DND-41 (cell line): ENCODE data around the gene NRXN2.

Experiments
- ATAC-seq: fragments of 200-7000 bp; cut with Tn5 transposase; 3 replicates; pipeline ENCODE4 v1.9.1; 2021; ENCODE audit warnings: low read depth; ENCODE audit not compliant: insufficient read depth
- DNase-seq: peaks from one replicate; pipeline ENCODE4 v3.0.0-alpha.2; 2020
- H2AFZ ChIP-seq: 2 replicates; pipeline ENCODE4 v1.6.0; 2012; ENCODE audit warnings: low read depth, low read length
- H3K27ac ChIP-seq: 2 replicates; pipeline ENCODE4 v1.5.1; 2012; ENCODE audit warnings: low read length, inconsistent platforms
- H3K27me3 ChIP-seq: fragments of 200-600 bp; sonication (generic); 2 replicates; pipeline ENCODE4 v1.6.0; 2012; ENCODE audit warnings: low read length, mild to moderate bottlenecking, inconsistent platforms; ENCODE audit not compliant: insufficient read depth, poor library complexity
- H3K36me3 ChIP-seq: 2 replicates; pipeline ENCODE4 v1.5.1; 2012; ENCODE audit warnings: low read length, inconsistent platforms; ENCODE audit not compliant: insufficient read depth
- H3K4me1 ChIP-seq: 2 replicates; pipeline ENCODE4 v1.5.1; 2012; ENCODE audit warnings: mild to moderate bottlenecking, low read length; ENCODE audit not compliant: insufficient read depth
- H3K4me2 ChIP-seq: 2 replicates; pipeline ENCODE4 v1.6.0; 2012; ENCODE audit warnings: mild to moderate bottlenecking, moderate library complexity, low read length, inconsistent platforms; ENCODE audit not compliant: insufficient read depth
- H3K4me3 ChIP-seq, 2 experiments: fragments of 200-600 bp in 1 of 2; shearing (Covaris generic) in 1 of 2; 2 replicates each; pipeline ENCODE4 v1.5.1; 2012 to 2016; ENCODE audit warnings: inconsistent platforms in 2 of 2, low read length in 2 of 2, mild to moderate bottlenecking in 2 of 2, low read depth in 1 of 2, moderate library complexity in 1 of 2
- H3K79me2 ChIP-seq: 2 replicates; pipeline ENCODE4 v1.6.0; 2012; ENCODE audit warnings: low read length, inconsistent platforms; ENCODE audit not compliant: insufficient read depth
- H3K9ac ChIP-seq: 2 replicates; pipeline ENCODE4 v1.6.0; 2012; ENCODE audit warnings: low read depth, mild to moderate bottlenecking, inconsistent platforms, low read length, moderate library complexity
- H3K9me3 ChIP-seq: 2 replicates; pipeline ENCODE4 v1.5.1; 2012; ENCODE audit warnings: low read length, moderate library complexity, mild to moderate bottlenecking, inconsistent platforms; ENCODE audit not compliant: insufficient read depth, severe bottlenecking
- H4K20me1 ChIP-seq: 2 replicates; pipeline ENCODE4 v1.6.0; 2012; ENCODE audit warnings: low read length; ENCODE audit not compliant: insufficient read depth
- CTCF ChIP-seq: IDR thresholded peaks from 2 replicates; pipeline ENCODE4 v1.5.1; 2012; ENCODE audit warnings: borderline replicate concordance, low read length, moderate library complexity, mild to moderate bottlenecking; ENCODE audit not compliant: poor library complexity, severe bottlenecking; ENCODE audit errors: extremely low read depth
- EZH2 ChIP-seq: IDR thresholded peaks from 3 replicates; pipeline ENCODE4 v1.6.1; 2012; ENCODE audit warnings: borderline replicate concordance, low read depth, mild to moderate bottlenecking, moderate library complexity, low read length, inconsistent platforms; ENCODE audit not compliant: severe bottlenecking

The NRXN2 gene

GRCh38 chr11:64711956-64712362, 11.0 kb downstream of the NRXN2 start:
- peaks cover 3% of the 10 kb centered on the region; the same call in 1 of the 2 replicates for H4K20me1 ChIP-seq
- no peaks in the 10 kb centered on the region for H3K79me2 ChIP-seq
- DNase-seq (no peak), ATAC-seq (no peak)
- no peaks in the 10 kb centered on the region for H3K36me3 ChIP-seq
- H3K27me3 ChIP-seq: peaks cover 10% of the 10 kb centered on the region
- H3K9me3 ChIP-seq: no peaks in the 10 kb centered on the region
- no peaks in the 10 kb centered on the region for H3K4me1 ChIP-seq
- no peak overlapping the region for H3K4me2 ChIP-seq
- H3K27ac ChIP-seq: no peak overlapping the region
- TF ChIP-seq EZH2: no peak
- no peak for TF ChIP-seq CTCF
- no peak overlapping the region for H2AFZ ChIP-seq
- H3K4me3 ChIP-seq: no peak overlapping the region
- H3K9ac ChIP-seq: no peak overlapping the region

GRCh38 chr11:64711138-64711955, 11.7 kb downstream of the NRXN2 start:
- Histone ChIP-seq H4K20me1 (peaks cover 3% of the 10 kb centered on the region; the same call in 1 of the 2 replicates), H3K9me3 (no peaks in the 10 kb centered on the region), H3K79me2 (no peaks in the 10 kb centered on the region), H3K4me3 (no peak overlapping the region), H3K4me2 (no peak overlapping the region), H3K4me1 (no peaks in the 10 kb centered on the region), H3K36me3 (no peaks in the 10 kb centered on the region), H3K27me3 (peaks cover 10% of the 10 kb centered on the region), H2AFZ (no peak overlapping the region), H3K27ac (no peak overlapping the region), H3K9ac (no peak overlapping the region)
- ATAC-seq (no peak), DNase-seq (no peak)
- no peak for TF ChIP-seq CTCF
- TF ChIP-seq EZH2: no peak

GRCh38 chr11:64710418-64711137, 12.4 kb downstream of the NRXN2 start:
- Histone ChIP-seq H3K4me2 (no peak overlapping the region), H2AFZ (no peak overlapping the region), H3K27ac (no peak overlapping the region), H3K4me3 (no peak overlapping the region), H3K9ac (no peak overlapping the region), H4K20me1 (peaks cover 3% of the 10 kb centered on the region; the same call in 1 of the 2 replicates), H3K79me2 (no peaks in the 10 kb centered on the region), H3K4me1 (no peaks in the 10 kb centered on the region), H3K9me3 (no peaks in the 10 kb centered on the region), H3K36me3 (no peaks in the 10 kb centered on the region), H3K27me3 (peaks cover 8% of the 10 kb centered on the region)
- DNase-seq (no peak), ATAC-seq (no peak)
- no peak for TF ChIP-seq CTCF
- TF ChIP-seq EZH2: no peak
